Neural cell (in vitro differentiated cells): ENCODE results near the gene PLCD1. TPM values are rescaled to one million over a fixed set of nuclear protein-coding genes. Genes with fewer than 3 reads are reported as not detected.

Experiments
- H2AFZ ChIP-seq: fragments of 200-600, 300-800 bp; sonication (generic), shearing (Covaris generic); 2 replicates; pipeline ENCODE4 v1.6.0; 2014; ENCODE audit warnings: low read depth, mild to moderate bottlenecking, antibody characterized with exemption, low read length, moderate library complexity
- H3F3A ChIP-seq: fragments of 200-600 bp; shearing (Covaris generic); 2 replicates; pipeline ENCODE4 v1.6.1; 2016; ENCODE audit warnings: mild to moderate bottlenecking, moderate library complexity, mixed read lengths, antibody characterized with exemption, low read length; ENCODE audit not compliant: insufficient read depth, poor library complexity, severe bottlenecking
- H3K27ac ChIP-seq: fragments of 200-600, 300-800 bp; sonication (generic), shearing (Covaris generic); 2 replicates; pipeline ENCODE4 v1.5.1; 2014; ENCODE audit warnings: mild to moderate bottlenecking, low read length, moderate library complexity
- H3K27me3 ChIP-seq: fragments of 300-800, 200-600 bp; sonication (generic), shearing (Covaris generic); 2 replicates; pipeline ENCODE4 v1.6.0; 2014; ENCODE audit warnings: mild to moderate bottlenecking, low read depth, low read length, moderate library complexity; ENCODE audit not compliant: insufficient read depth
- H3K36me3 ChIP-seq: fragments of 300-800, 200-600 bp; sonication (generic), shearing (Covaris generic); 2 replicates; pipeline ENCODE4 v1.5.1; 2014; ENCODE audit warnings: mild to moderate bottlenecking, antibody characterized with exemption, low read length, moderate library complexity; ENCODE audit not compliant: insufficient read depth
- H3K4me2 ChIP-seq: fragments of 300-800, 200-600 bp; sonication (generic), shearing (Covaris generic); 2 replicates; pipeline ENCODE4 v1.6.0; 2014; ENCODE audit warnings: mild to moderate bottlenecking, low read length
- H3K4me3 ChIP-seq: fragments of 300-800, 200-600 bp; sonication (generic), shearing (Covaris generic); 2 replicates; pipeline ENCODE4 v1.5.1; 2014; ENCODE audit warnings: mild to moderate bottlenecking, low read length, moderate library complexity
- H3K79me2 ChIP-seq: fragments of 200-600 bp; shearing (Covaris generic); replicated peaks from 2 replicates; pipeline ENCODE4 v1.6.0; 2014; ENCODE audit warnings: mild to moderate bottlenecking, low read length, moderate library complexity; ENCODE audit not compliant: insufficient read depth
- H3K9ac ChIP-seq: fragments of 300-800, 200-600 bp; sonication (generic), shearing (Covaris generic); 2 replicates; pipeline ENCODE4 v1.6.1; 2016; ENCODE audit warnings: mild to moderate bottlenecking, low read length, mixed read lengths
- H3K9me2 ChIP-seq: fragments of 200-600 bp; shearing (Covaris generic); 2 replicates; pipeline ENCODE4 v1.6.1; 2016; ENCODE audit warnings: mild to moderate bottlenecking, low read length, mixed read lengths; ENCODE audit not compliant: insufficient read depth
- H3K9me3 ChIP-seq: fragments of 200-600, 300-800 bp; sonication (generic), shearing (Covaris generic); 2 replicates; pipeline ENCODE4 v1.6.1; 2016; ENCODE audit warnings: mild to moderate bottlenecking, mixed run types, low read length, moderate library complexity, mixed read lengths
- H4K20me1 ChIP-seq: fragments of 200-600 bp; shearing (Covaris generic); 2 replicates; pipeline ENCODE4 v1.6.1; 2016; ENCODE audit warnings: mild to moderate bottlenecking, mixed run types; ENCODE audit not compliant: insufficient read depth
- EP300 ChIP-seq: fragments of 450-650 bp; conservative IDR thresholded peaks from 2 replicates; pipeline ENCODE4 v1.6.1; 2014; ENCODE audit warnings: antibody characterized with exemption, mild to moderate bottlenecking, moderate library complexity; ENCODE audit not compliant: poor library complexity, severe bottlenecking
- EZH2 ChIP-seq: fragments of 200-600, 300-800 bp; shearing (Covaris generic), sonication (generic); IDR thresholded peaks from 2 replicates; pipeline ENCODE4 v1.6.1; 2014; ENCODE audit warnings: antibody characterized with exemption, low read length, borderline replicate concordance, mild to moderate bottlenecking; ENCODE audit not compliant: insufficient read depth, poor library complexity, severe bottlenecking
- MXI1 ChIP-seq: fragments of 450-650 bp; conservative IDR thresholded peaks from 2 replicates; pipeline ENCODE4 v1.6.1; 2014; ENCODE audit warnings: antibody characterized with exemption, mild to moderate bottlenecking; ENCODE audit not compliant: poor library complexity, severe bottlenecking
- POLR2AphosphoS5 ChIP-seq: IDR thresholded peaks from 2 replicates; pipeline ENCODE4 v1.6.1; 2012
- RAD21 ChIP-seq: fragments of 450-650 bp; conservative IDR thresholded peaks from 2 replicates; pipeline ENCODE4 v1.6.1; 2014; ENCODE audit warnings: antibody characterized with exemption, mild to moderate bottlenecking, moderate library complexity
- SMC3 ChIP-seq: fragments of 450-650 bp; conservative IDR thresholded peaks from 2 replicates; pipeline ENCODE4 v1.6.1; 2014; ENCODE audit warnings: antibody characterized with exemption, mild to moderate bottlenecking, moderate library complexity; ENCODE audit not compliant: poor library complexity
- TAF1 ChIP-seq: IDR thresholded peaks from 2 replicates; pipeline ENCODE4 v1.6.1; 2012; ENCODE audit warnings: low read depth
- polyA plus RNA-seq: library from polyadenylated mRNA; depleted of rRNA; stranded (reverse); fragments of >200 nt; gene quantifications from 2 replicates; pipeline ENCODE4 v1.2.3, GENCODE V29; 2014
- TF ChIP-seq, protein P1 (sequence below): IDR thresholded peaks from 2 replicates; pipeline ENCODE4 v1.6.1; 2012; ENCODE audit warnings: borderline replicate concordance
- TF ChIP-seq, protein P2 (sequence below): fragments of 450-650 bp; IDR thresholded peaks from 2 replicates; pipeline ENCODE4 v1.5.1; 2014; ENCODE audit warnings: antibody characterized with exemption, mild to moderate bottlenecking, moderate library complexity; ENCODE audit not compliant: poor library complexity, severe bottlenecking

The PLCD1 gene
- polyA plus RNA-seq, 1 donor from 2014 or later, result 4.6 TPM

DNA sequence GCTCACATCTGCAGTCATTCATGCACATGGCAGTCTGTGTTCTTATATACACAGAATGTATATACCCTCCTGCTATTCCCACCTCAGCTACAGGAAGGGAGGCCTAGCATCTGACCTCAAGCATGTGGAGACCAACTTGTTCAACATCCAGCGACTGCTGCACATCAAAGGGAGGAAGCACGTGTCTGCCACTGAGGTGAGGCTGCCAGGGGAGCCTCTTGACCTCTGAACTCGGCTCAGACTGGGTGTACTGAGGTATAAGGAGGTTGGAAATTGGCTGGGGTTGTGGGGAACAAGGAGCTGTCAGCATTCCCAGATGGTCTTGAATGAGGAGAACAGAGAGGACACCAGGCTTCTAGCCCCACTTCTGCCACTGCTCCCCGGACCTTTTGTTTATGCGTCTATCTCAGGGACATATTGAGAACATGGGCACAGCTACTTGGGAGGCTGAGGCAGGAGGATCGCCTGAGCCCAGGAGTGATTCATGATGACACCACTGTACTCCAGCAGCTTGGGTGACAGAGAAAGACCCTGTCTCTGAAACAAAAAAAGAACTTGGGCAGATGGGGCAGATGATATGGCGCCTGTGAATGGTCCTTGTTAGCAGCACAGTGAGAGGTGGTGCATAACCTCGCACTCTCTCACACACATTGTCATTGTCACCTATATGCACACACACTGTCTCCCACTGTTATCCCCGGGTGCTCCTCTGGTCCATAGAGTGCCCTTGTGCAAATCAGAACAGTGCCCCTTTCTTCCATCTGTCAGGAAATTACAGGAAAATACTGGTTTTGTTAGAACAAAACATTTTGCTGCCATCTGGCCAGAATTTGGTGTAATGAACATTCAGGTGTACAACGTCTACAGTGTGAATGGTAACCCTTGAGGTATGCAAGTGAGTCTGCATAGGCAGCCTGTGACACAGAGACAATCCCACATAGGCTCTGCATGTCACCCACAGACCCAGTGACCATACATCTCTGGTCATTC, 33.5 kb downstream of the PLCD1 start:
- peaks cover 3% of the 10 kb centered on the region for H3K27me3 ChIP-seq
- H3K9me2 ChIP-seq, result no peaks in the 10 kb centered on the region
- H2AFZ ChIP-seq, result no peak overlapping the region
- H4K20me1 ChIP-seq, result no peaks in the 10 kb centered on the region
- no peak overlapping the region for H3K4me3 ChIP-seq
- no peak for TF ChIP-seq RAD21
- TF ChIP-seq, protein P1, sequence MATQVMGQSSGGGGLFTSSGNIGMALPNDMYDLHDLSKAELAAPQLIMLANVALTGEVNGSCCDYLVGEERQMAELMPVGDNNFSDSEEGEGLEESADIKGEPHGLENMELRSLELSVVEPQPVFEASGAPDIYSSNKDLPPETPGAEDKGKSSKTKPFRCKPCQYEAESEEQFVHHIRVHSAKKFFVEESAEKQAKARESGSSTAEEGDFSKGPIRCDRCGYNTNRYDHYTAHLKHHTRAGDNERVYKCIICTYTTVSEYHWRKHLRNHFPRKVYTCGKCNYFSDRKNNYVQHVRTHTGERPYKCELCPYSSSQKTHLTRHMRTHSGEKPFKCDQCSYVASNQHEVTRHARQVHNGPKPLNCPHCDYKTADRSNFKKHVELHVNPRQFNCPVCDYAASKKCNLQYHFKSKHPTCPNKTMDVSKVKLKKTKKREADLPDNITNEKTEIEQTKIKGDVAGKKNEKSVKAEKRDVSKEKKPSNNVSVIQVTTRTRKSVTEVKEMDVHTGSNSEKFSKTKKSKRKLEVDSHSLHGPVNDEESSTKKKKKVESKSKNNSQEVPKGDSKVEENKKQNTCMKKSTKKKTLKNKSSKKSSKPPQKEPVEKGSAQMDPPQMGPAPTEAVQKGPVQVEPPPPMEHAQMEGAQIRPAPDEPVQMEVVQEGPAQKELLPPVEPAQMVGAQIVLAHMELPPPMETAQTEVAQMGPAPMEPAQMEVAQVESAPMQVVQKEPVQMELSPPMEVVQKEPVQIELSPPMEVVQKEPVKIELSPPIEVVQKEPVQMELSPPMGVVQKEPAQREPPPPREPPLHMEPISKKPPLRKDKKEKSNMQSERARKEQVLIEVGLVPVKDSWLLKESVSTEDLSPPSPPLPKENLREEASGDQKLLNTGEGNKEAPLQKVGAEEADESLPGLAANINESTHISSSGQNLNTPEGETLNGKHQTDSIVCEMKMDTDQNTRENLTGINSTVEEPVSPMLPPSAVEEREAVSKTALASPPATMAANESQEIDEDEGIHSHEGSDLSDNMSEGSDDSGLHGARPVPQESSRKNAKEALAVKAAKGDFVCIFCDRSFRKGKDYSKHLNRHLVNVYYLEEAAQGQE, result no peak
- no peak for TF ChIP-seq EP300
- TF ChIP-seq MXI1, result no peak
- no peak for TF ChIP-seq TAF1
- TF ChIP-seq SMC3, result no peak
- TF ChIP-seq, protein P2, sequence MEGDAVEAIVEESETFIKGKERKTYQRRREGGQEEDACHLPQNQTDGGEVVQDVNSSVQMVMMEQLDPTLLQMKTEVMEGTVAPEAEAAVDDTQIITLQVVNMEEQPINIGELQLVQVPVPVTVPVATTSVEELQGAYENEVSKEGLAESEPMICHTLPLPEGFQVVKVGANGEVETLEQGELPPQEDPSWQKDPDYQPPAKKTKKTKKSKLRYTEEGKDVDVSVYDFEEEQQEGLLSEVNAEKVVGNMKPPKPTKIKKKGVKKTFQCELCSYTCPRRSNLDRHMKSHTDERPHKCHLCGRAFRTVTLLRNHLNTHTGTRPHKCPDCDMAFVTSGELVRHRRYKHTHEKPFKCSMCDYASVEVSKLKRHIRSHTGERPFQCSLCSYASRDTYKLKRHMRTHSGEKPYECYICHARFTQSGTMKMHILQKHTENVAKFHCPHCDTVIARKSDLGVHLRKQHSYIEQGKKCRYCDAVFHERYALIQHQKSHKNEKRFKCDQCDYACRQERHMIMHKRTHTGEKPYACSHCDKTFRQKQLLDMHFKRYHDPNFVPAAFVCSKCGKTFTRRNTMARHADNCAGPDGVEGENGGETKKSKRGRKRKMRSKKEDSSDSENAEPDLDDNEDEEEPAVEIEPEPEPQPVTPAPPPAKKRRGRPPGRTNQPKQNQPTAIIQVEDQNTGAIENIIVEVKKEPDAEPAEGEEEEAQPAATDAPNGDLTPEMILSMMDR, result no peak
- no peak for TF ChIP-seq EZH2
- no peak for TF ChIP-seq POLR2AphosphoS5
- no peaks in the 10 kb centered on the region for H3K79me2 ChIP-seq
- H3K9ac ChIP-seq, result no peak overlapping the region
- H3K4me2 ChIP-seq, result no peak overlapping the region
- H3F3A ChIP-seq, result no peaks in the 10 kb centered on the region
- H3K9me3 ChIP-seq, result no peaks in the 10 kb centered on the region
- no peak overlapping the region for H3K27ac ChIP-seq
- H3K36me3 ChIP-seq, result no peaks in the 10 kb centered on the region

DNA sequence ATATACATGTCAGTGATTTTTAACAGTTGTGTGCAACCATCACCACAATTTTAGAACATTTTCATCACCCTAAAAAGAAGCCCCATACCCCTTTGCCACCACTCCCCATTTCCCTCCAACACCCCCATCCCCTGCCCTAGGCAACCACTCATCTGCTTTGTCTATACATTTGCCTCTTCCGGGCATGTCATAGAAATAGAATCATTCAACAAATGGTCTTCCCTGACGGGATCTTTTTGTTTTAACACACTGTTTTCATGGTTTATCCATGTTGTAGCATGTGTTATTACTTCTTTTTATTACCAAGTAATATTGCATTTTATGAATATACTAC, 34.8 kb downstream of the PLCD1 start:
- TF ChIP-seq MXI1 (no peak), POLR2AphosphoS5 (no peak), TAF1 (no peak), EP300 (no peak), SMC3 (no peak), RAD21 (no peak), EZH2 (no peak)
- TF ChIP-seq, protein P2, result no peak
- TF ChIP-seq, protein P1, result no peak
- Histone ChIP-seq H3K36me3 (no peaks in the 10 kb centered on the region), H2AFZ (no peak overlapping the region), H3K4me2 (no peak overlapping the region), H4K20me1 (no peaks in the 10 kb centered on the region), H3K4me3 (no peak overlapping the region), H3K9me2 (no peaks in the 10 kb centered on the region), H3K9ac (no peak overlapping the region), H3K79me2 (no peaks in the 10 kb centered on the region), H3K9me3 (no peaks in the 10 kb centered on the region), H3K27ac (no peak overlapping the region), H3K27me3 (peaks cover 3% of the 10 kb centered on the region), H3F3A (no peaks in the 10 kb centered on the region)
